Renal cortex interstitium (tissue), 15 donors: ENCODE results near the gene STAG2. TPM values are rescaled to one million over a fixed set of nuclear protein-coding genes. Genes with fewer than 3 reads are reported as not detected.
"Not testable (repeated sequence)": the region's sequence is repeated elsewhere in the genome, so short reads cannot be mapped to it uniquely, and the experiment has no call there.

Source experiments
- DNase-seq, 11 donors: peaks; one replicate each; pipeline ENCODE4 v3.0.0-alpha.2; 2013; ENCODE audit warnings: low read depth in 9 of 11, low spot score in 4 of 11; ENCODE audit errors: extremely low read depth in 1 of 11
- long read RNA-seq, 16 experiments: transcript quantifications; one replicate each; lab custom pipeline, GENCODE V29; 2026
- polyA plus RNA-seq, 3 donors: library from polyadenylated mRNA; unstranded; fragments of 120-200 nt; gene quantifications; one replicate each; pipeline ENCODE4 v1.2.1, GENCODE V29; 2013; ENCODE audit not compliant: insufficient read length in 3 of 3

The STAG2 gene
- 100 to 1,000 TPM; 110 to 127 (median 121) TPM for polyA plus RNA-seq
- long read RNA-seq, donor 1: 0 reads
- long read RNA-seq, donor 2, partial matches to known transcripts: 11 of 11 reads
- long read RNA-seq, donor 2, other reads (novel, unspliced or antisense): 0 of 11 reads
- long read RNA-seq, donor 3, full-length matches to known transcripts: 3 of 14 reads
- long read RNA-seq, donor 3, partial matches to known transcripts: 11 of 14 reads
- long read RNA-seq, donor 3, other reads (novel, unspliced or antisense): 0 of 14 reads
- long read RNA-seq, donor 4, partial matches to known transcripts: 0 of 2 reads
- long read RNA-seq, donor 4, other reads (novel, unspliced or antisense): 0 of 2 reads
- long read RNA-seq, donor 5, full-length matches to known transcripts: 10 of 10 reads
- long read RNA-seq, donor 5, partial matches to known transcripts: 0 of 10 reads
- long read RNA-seq, donor 5, other reads (novel, unspliced or antisense): 0 of 10 reads
- long read RNA-seq, donor 6, partial matches to known transcripts: 15 of 16 reads
- long read RNA-seq, donor 6, other reads (novel, unspliced or antisense): 0 of 16 reads
- long read RNA-seq, donor 7, partial matches to known transcripts: 21 of 25 reads
- long read RNA-seq, donor 7, other reads (novel, unspliced or antisense): 0 of 25 reads
- long read RNA-seq, donor 8, full-length matches to known transcripts: 5 of 35 reads
- long read RNA-seq, donor 8, partial matches to known transcripts: 30 of 35 reads
- long read RNA-seq, donor 8, other reads (novel, unspliced or antisense): 0 of 35 reads
- long read RNA-seq, donor 9, partial matches to known transcripts: 0 of 2 reads
- long read RNA-seq, donor 9, other reads (novel, unspliced or antisense): 0 of 2 reads
- long read RNA-seq, donor 10, full-length matches to known transcripts: 1 of 9 reads
- long read RNA-seq, donor 10, partial matches to known transcripts: 8 of 9 reads
- long read RNA-seq, donor 10, other reads (novel, unspliced or antisense): 0 of 9 reads
- long read RNA-seq, donor 11, partial matches to known transcripts: 6 of 6 reads
- long read RNA-seq, donor 11, other reads (novel, unspliced or antisense): 0 of 6 reads
- long read RNA-seq, donor 12: 0 reads
- long read RNA-seq, donor 13, full-length matches to known transcripts: 1 of 35 reads
- long read RNA-seq, donor 13, partial matches to known transcripts: 34 of 35 reads
- long read RNA-seq, donor 13, other reads (novel, unspliced or antisense): 0 of 35 reads
- long read RNA-seq, donor 14, partial matches to known transcripts: 30 of 30 reads
- long read RNA-seq, donor 14, other reads (novel, unspliced or antisense): 0 of 30 reads
- long read RNA-seq, donor 15, full-length matches to known transcripts: 1 of 1 reads
- long read RNA-seq, donor 15, partial matches to known transcripts: 0 of 1 reads
- long read RNA-seq, donor 15, other reads (novel, unspliced or antisense): 0 of 1 reads
- long read RNA-seq, donor 16, full-length matches to known transcripts: 5 of 12 reads
- long read RNA-seq, donor 16, partial matches to known transcripts: 7 of 12 reads
- long read RNA-seq, donor 16, other reads (novel, unspliced or antisense): 0 of 12 reads

- peak in 10 of 11 donors; percentile 64 to 88 (median 78) for DNase-seq
These were observed at the start of gene STAG2 for GRCh38 chrX:123961268-123962005. TSS of gene STAG2 (plus strand) at chrX:123961706. CDS start at chrX:124022628, 60,922 bp downstream.

GRCh38 chrX:123917069-123917468 lies 44.4 kb upstream of the STAG2 start:
- no peak for DNase-seq

GRCh38 chrX:123918106-123918721 lies 43.3 kb upstream of the STAG2 start:
- DNase-seq: no peak

- no peak for DNase-seq
These were observed 41.3 kb upstream of the STAG2 start for GRCh38 chrX:123920105-123920785.

- no peak for DNase-seq
These were observed 38.3 kb upstream of the STAG2 start for GRCh38 chrX:123923211-123923610.

GRCh38 chrX:123924186-123924585 lies 37.3 kb upstream of the STAG2 start:
- DNase-seq: peak in 3 of 11 donors; percentile 6 to 19 (median 8)

GRCh38 chrX:123927845-123928244 lies 33.7 kb upstream of the STAG2 start:
- no peak for DNase-seq

- DNase-seq: not testable (repeated sequence)
These were observed 29.5 kb upstream of the STAG2 start for GRCh38 chrX:123932055-123932454.

GRCh38 chrX:123943074-123943473 lies 18.4 kb upstream of the STAG2 start:
- DNase-seq: no peak

- no peak for DNase-seq
These were observed 18.0 kb upstream of the STAG2 start for GRCh38 chrX:123943488-123943887.

- DNase-seq: no peak
These were observed 11.7 kb upstream of the STAG2 start for GRCh38 chrX:123949846-123950245.

- peak in 3 of 11 donors; percentile 17 to 25 (median 22) for DNase-seq
These were observed 2.0 kb upstream of the STAG2 start for GRCh38 chrX:123959281-123960063.

- DNase-seq: no peak
These were observed 594 bp upstream of the STAG2 start for GRCh38 chrX:123960956-123961267.

GRCh38 chrX:123962006-123962467 lies 531 bp downstream of the STAG2 start:
- DNase-seq: peak in 3 of 11 donors; percentile 7 to 40 (median 22)

GRCh38 chrX:123962794-123963373 lies 1.4 kb downstream of the STAG2 start:
- DNase-seq: peak; percentile 61 to 90 (median 79)
